ENCODE results near the gene HPGDS.
"Not testable (repeated sequence)": the region's sequence is repeated elsewhere in the genome, so short reads cannot be mapped to it uniquely, and the experiment has no call there.

The HPGDS gene

GRCh38 chr4:94357624-94358023 is 15.0 kb upstream of the HPGDS start:
- no peak for DNase-seq (ENCODE audit: low read depth in 2 of 2)

- DNase-seq (ENCODE audit: low read depth in 2 of 2), result no peak
Measured at GRCh38 chr4:94356444-94356843, 13.8 kb upstream of the HPGDS start.

GRCh38 chr4:94354474-94354896 is 11.8 kb upstream of the HPGDS start:
- no peak for DNase-seq (ENCODE audit: low read depth in 2 of 2)

GRCh38 chr4:94352996-94353395 is 10.4 kb upstream of the HPGDS start:
- no peak for DNase-seq (ENCODE audit: low read depth in 2 of 2)

- no peak for DNase-seq (ENCODE audit: low read depth in 2 of 2)
Measured at GRCh38 chr4:94352163-94352562, 9.5 kb upstream of the HPGDS start.

GRCh38 chr4:94351319-94351718 is 8.7 kb upstream of the HPGDS start:
- no peak for DNase-seq (ENCODE audit: low read depth in 2 of 2)

GRCh38 chr4:94350095-94350494 is 7.5 kb upstream of the HPGDS start:
- DNase-seq (ENCODE audit: low read depth in 2 of 2), result no peak

GRCh38 chr4:94349193-94349592 is 6.6 kb upstream of the HPGDS start:
- DNase-seq (ENCODE audit: low read depth in 2 of 2), result no peak

GRCh38 chr4:94348666-94349065 is 6.0 kb upstream of the HPGDS start:
- no peak for DNase-seq (ENCODE audit: low read depth in 2 of 2)

GRCh38 chr4:94346541-94346940 is 3.9 kb upstream of the HPGDS start:
- no peak for DNase-seq (ENCODE audit: low read depth in 2 of 2)

- no peak for DNase-seq (ENCODE audit: low read depth in 2 of 2)
Measured at GRCh38 chr4:94345969-94346368, 3.3 kb upstream of the HPGDS start.

GRCh38 chr4:94345266-94345665 is 2.6 kb upstream of the HPGDS start:
- DNase-seq (ENCODE audit: low read depth in 2 of 2), result no peak

GRCh38 chr4:94344457-94344856 is 1.8 kb upstream of the HPGDS start:
- no peak for DNase-seq (ENCODE audit: low read depth in 2 of 2)

GRCh38 chr4:94341481-94342370 is 910 bp downstream of the HPGDS start:
- no peak for DNase-seq (ENCODE audit: low read depth in 2 of 2)

- DNase-seq (ENCODE audit: low read depth in 2 of 2), result no peak
Measured at GRCh38 chr4:94339779-94340178, 2.9 kb downstream of the HPGDS start.

GRCh38 chr4:94338681-94339351 is 3.8 kb downstream of the HPGDS start:
- no peak for DNase-seq (ENCODE audit: low read depth in 2 of 2)

- DNase-seq (ENCODE audit: low read depth in 2 of 2), result not testable (repeated sequence)
Measured at GRCh38 chr4:94336791-94337190, 5.8 kb downstream of the HPGDS start.

- DNase-seq (ENCODE audit: low read depth in 2 of 2), result no peak
Measured at GRCh38 chr4:94336303-94336702, 6.3 kb downstream of the HPGDS start.

- no peak for DNase-seq (ENCODE audit: low read depth in 2 of 2)
Measured at GRCh38 chr4:94334962-94335361, 7.7 kb downstream of the HPGDS start.

- DNase-seq (ENCODE audit: low read depth in 2 of 2), result no peak
Measured at GRCh38 chr4:94334476-94334875, 8.2 kb downstream of the HPGDS start.

GRCh38 chr4:94333866-94334265 is 8.8 kb downstream of the HPGDS start:
- DNase-seq (ENCODE audit: low read depth in 2 of 2), result no peak

- no peak for DNase-seq (ENCODE audit: low read depth in 2 of 2)
Measured at GRCh38 chr4:94332983-94333590, 9.5 kb downstream of the HPGDS start.

GRCh38 chr4:94329933-94330332 is 12.7 kb downstream of the HPGDS start:
- DNase-seq (ENCODE audit: low read depth in 2 of 2), result no peak
